SK-N-SH (cell line): Measurements from ENCODE around the gene CFAP92. TPM values are rescaled to one million over a fixed set of nuclear protein-coding genes. Genes with fewer than 3 reads are reported as not detected.

Experiments
- CTCF ChIA-PET: fragments of 300-600, 350-600 bp; formaldehyde crosslinking; extraction: SDS; loops from one replicate; lab custom pipeline; 2021; lab: Yijun Ruan, JAX
- POLR2A ChIA-PET: fragments of 350-600 bp; sonication (Branson Sonifier 250); formaldehyde crosslinking; extraction: SDS; loops from one replicate; lab custom pipeline; 2020; ENCODE audit warnings: antibody characterized with exemption, inconsistent platforms; lab: Yijun Ruan, JAX
- DNase-seq: peaks from one replicate; pipeline ENCODE4 v3.0.0; 2012
- H2AFZ ChIP-seq: fragments of 200-600 bp; sonication (generic); 2 replicates; pipeline ENCODE4 v1.8.1; 2016; ENCODE audit warnings: antibody characterized with exemption, mild to moderate bottlenecking, low read depth
- H3F3A ChIP-seq: fragments of 200-600 bp; sonication (generic); replicated peaks from 2 replicates; pipeline ENCODE3; 2016; ENCODE audit warnings: antibody characterized with exemption, mild to moderate bottlenecking; ENCODE audit not compliant: insufficient read depth
- H3K27ac ChIP-seq, 2 experiments: fragments of 200-500 bp in 1 of 2; fragments of 200-600 bp in 1 of 2; sonication (Bioruptor generic) in 1 of 2; sonication (generic), shearing (Covaris generic) in 1 of 2; 2 replicates each; pipeline versions ENCODE4 v1.5.1 to v1.6.1; 2014 to 2016; ENCODE audit warnings: low read depth in 2 of 2, inconsistent platforms in 1 of 2, low read length in 1 of 2, mild to moderate bottlenecking in 1 of 2, mixed read lengths in 1 of 2
- H3K27me3 ChIP-seq: fragments of 200-600 bp; sonication (generic), shearing (Covaris generic); 2 replicates; pipeline ENCODE4 v1.6.1; 2016; ENCODE audit warnings: mixed run types; ENCODE audit not compliant: insufficient read depth
- H3K36me3 ChIP-seq, 2 experiments: fragments of 200-500 bp in 1 of 2; fragments of 200-600 bp in 1 of 2; sonication (Bioruptor generic) in 1 of 2; sonication (generic) in 1 of 2; replicated peaks in 1 of 2; 2 replicates each; pipeline versions ENCODE3 to v1.5.1; 2014 to 2016; ENCODE audit warnings: low read length in 1 of 2, mild to moderate bottlenecking in 1 of 2; ENCODE audit not compliant: insufficient read depth in 2 of 2, control insufficient read depth in 1 of 2
- H3K4me1 ChIP-seq, 2 experiments: fragments of 200-500 bp in 1 of 2; fragments of 200-600 bp in 1 of 2; sonication (Bioruptor generic) in 1 of 2; sonication (generic), shearing (Covaris generic) in 1 of 2; 2 replicates each; pipeline versions ENCODE4 v1.5.1 to v1.6.1; 2014 to 2016; ENCODE audit warnings: low read depth in 1 of 2, low read length in 1 of 2, mixed run types in 1 of 2; ENCODE audit not compliant: insufficient read depth in 2 of 2, control insufficient read depth in 1 of 2
- H3K4me2 ChIP-seq: fragments of 200-600 bp; sonication (generic), shearing (Covaris generic); 2 replicates; pipeline ENCODE4 v1.6.1; 2017; ENCODE audit warnings: mixed run types
- H3K4me3 ChIP-seq, 2 experiments: fragments of 200-500 bp in 1 of 2; fragments of 200-600 bp in 1 of 2; sonication (Bioruptor generic) in 1 of 2; sonication (generic), shearing (Covaris generic) in 1 of 2; 2 replicates each; pipeline versions ENCODE4 v1.5.1 to v1.8.1; 2014 to 2016; ENCODE audit warnings: low read depth in 2 of 2, inconsistent platforms in 1 of 2, low read length in 1 of 2, mild to moderate bottlenecking in 1 of 2, mixed read lengths in 1 of 2, moderate library complexity in 1 of 2
- H3K79me2 ChIP-seq: fragments of 200-600 bp; sonication (generic); 2 replicates; pipeline ENCODE4 v1.8.1; 2017; ENCODE audit warnings: mild to moderate bottlenecking; ENCODE audit not compliant: insufficient read depth
- H3K9ac ChIP-seq: fragments of 200-600 bp; sonication (generic); 2 replicates; pipeline ENCODE4 v1.6.1; 2017; ENCODE audit warnings: mixed run types
- H3K9me2 ChIP-seq: fragments of 200-600 bp; sonication (generic); 2 replicates; pipeline ENCODE4 v1.6.1; 2017; ENCODE audit warnings: mixed run types
- H3K9me3 ChIP-seq: fragments of 200-600 bp; sonication (generic); 2 replicates; pipeline ENCODE4 v1.6.1; 2017; ENCODE audit warnings: mixed run types, mild to moderate bottlenecking, moderate library complexity
- H4K20me1 ChIP-seq: fragments of 200-600 bp; sonication (generic); 2 replicates; pipeline ENCODE4 v1.6.1; 2017; ENCODE audit warnings: mild to moderate bottlenecking, mixed run types; ENCODE audit not compliant: insufficient read depth
- CHD2 ChIP-seq: fragments of 150-350 bp; IDR thresholded peaks from 2 replicates; pipeline ENCODE4 v1.6.1; 2018; ENCODE audit warnings: low read length; ENCODE audit not compliant: partially characterized antibody
- ELF1 ChIP-seq: IDR thresholded peaks from 2 replicates; pipeline ENCODE4 v1.4.0; 2012
- EP300 ChIP-seq, 2 experiments: IDR thresholded peaks; 2 replicates each; pipeline versions ENCODE4 v1.4.0 to v1.6.1; 2012; ENCODE audit warnings: borderline replicate concordance in 1 of 2, low read depth in 1 of 2, low read length in 1 of 2
- EZH2phosphoT487 ChIP-seq: fragments of 200-600 bp; sonication (generic); IDR thresholded peaks from 2 replicates; pipeline ENCODE4 v1.6.1; 2017; ENCODE audit warnings: low read depth, mixed run types, mild to moderate bottlenecking, antibody characterized with exemption, moderate library complexity, borderline replicate concordance
- FOSL2 ChIP-seq: IDR thresholded peaks from 2 replicates; pipeline ENCODE4 v1.4.0; 2012; ENCODE audit warnings: low read depth, mild to moderate bottlenecking, moderate library complexity, borderline replicate concordance
- FOXJ3 ChIP-seq: sonication (generic); formaldehyde crosslinking; IDR thresholded peaks from 2 replicates; pipeline ENCODE4 v1.5.1; 2020; ENCODE audit warnings: mild to moderate bottlenecking, missing genetic modification reagents
- FOXM1 ChIP-seq: IDR thresholded peaks from 2 replicates; pipeline ENCODE4 v1.4.0; 2012; ENCODE audit warnings: low read depth, mild to moderate bottlenecking
- GABPA ChIP-seq: IDR thresholded peaks from 2 replicates; pipeline ENCODE4 v1.4.0; 2012; ENCODE audit warnings: low read depth, mild to moderate bottlenecking
- GATA2 ChIP-seq: sonication (generic); formaldehyde crosslinking; IDR thresholded peaks from 2 replicates; pipeline ENCODE4 v1.5.0; 2020; ENCODE audit warnings: mild to moderate bottlenecking, missing genetic modification reagents
- IRF3 ChIP-seq: fragments of 150-350 bp; IDR thresholded peaks from 2 replicates; pipeline ENCODE4 v1.6.1; 2016; ENCODE audit warnings: mild to moderate bottlenecking, low read depth, low read length
- JUND ChIP-seq: IDR thresholded peaks from 2 replicates; pipeline ENCODE4 v1.4.0; 2012
- MEF2A ChIP-seq: IDR thresholded peaks from 2 replicates; pipeline ENCODE4 v1.4.0; 2012; ENCODE audit warnings: low read depth, borderline replicate concordance
- MXI1 ChIP-seq: IDR thresholded peaks from 2 replicates; pipeline ENCODE4 v1.6.1; 2012; ENCODE audit warnings: mild to moderate bottlenecking, low read depth, low read length, improper control_type of control experiment
- NRF1 ChIP-seq: IDR thresholded peaks from 2 replicates; pipeline ENCODE4 v1.6.1; 2012; ENCODE audit warnings: low read depth, mild to moderate bottlenecking, low read length
- PBX3 ChIP-seq: IDR thresholded peaks from 2 replicates; pipeline ENCODE4; 2012
- TAF1 ChIP-seq: IDR thresholded peaks from 2 replicates; pipeline ENCODE4 v1.6.1; 2012; ENCODE audit warnings: low read depth, mild to moderate bottlenecking, low read length, moderate library complexity, borderline replicate concordance
- TCF12 ChIP-seq: IDR thresholded peaks from 2 replicates; pipeline ENCODE4 v1.4.0; 2012
- TEAD4 ChIP-seq: IDR thresholded peaks from 2 replicates; pipeline ENCODE4 v1.4.0; 2012; ENCODE audit warnings: mild to moderate bottlenecking, borderline replicate concordance; ENCODE audit not compliant: insufficient read depth
- USF1 ChIP-seq: IDR thresholded peaks from 2 replicates; pipeline ENCODE4 v1.4.0; 2012; ENCODE audit warnings: low read depth, borderline replicate concordance
- YY1 ChIP-seq: IDR thresholded peaks from 2 replicates; pipeline ENCODE4 v1.4.0; 2012; ENCODE audit warnings: low read depth, mild to moderate bottlenecking
- WGBS: methylation state at CpG from one replicate; pipeline ENCODE4 v1.1.6; 2017; ENCODE audit warnings: low lambda C conversion rate; 5-methylcytosine and 5-hydroxymethylcytosine counted together
- polyA plus RNA-seq, 3 experiments: library from polyadenylated mRNA; depleted of rRNA; stranded (reverse); fragments of >200 nt; gene quantifications; 2 replicates each; pipeline ENCODE4 v1.2.3, GENCODE V29; 2012
- TF ChIP-seq, protein P1 (sequence below): fragments of 200-600 bp; sonication (generic); IDR thresholded peaks from 2 replicates; pipeline ENCODE4 v1.6.1; 2017; ENCODE audit warnings: antibody characterized with exemption, mild to moderate bottlenecking, moderate library complexity

Gene CFAP92
- polyA plus RNA-seq, 1 of the 3 experiments (the other 2 are of a cell fraction) = not detected

DNA sequence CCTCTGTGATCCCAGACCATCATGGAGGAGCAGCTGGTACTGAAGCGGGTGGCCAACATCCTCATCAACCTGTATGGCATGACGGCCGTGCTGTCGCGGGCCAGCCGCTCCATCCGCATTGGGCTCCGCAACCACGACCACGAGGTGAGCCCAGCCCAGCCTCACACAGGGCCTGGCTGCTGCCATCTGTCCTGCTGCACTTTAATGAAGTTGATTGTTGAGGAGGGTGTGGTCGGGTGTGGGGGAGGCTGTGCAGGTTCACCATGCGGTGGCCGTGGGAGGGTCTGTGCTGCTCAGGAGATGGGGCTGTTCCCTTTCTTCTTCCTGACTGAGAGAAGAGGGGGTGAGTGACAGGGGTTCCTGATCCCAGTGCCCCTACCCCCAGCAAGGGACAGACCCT, 83.9 kb downstream of the CFAP92 start:
- TF ChIP-seq EP300 (IDR thresholded peaks at IDR 0.05; ENCODE audit: borderline replicate concordance in 1 of 2, low read depth in 1 of 2, low read length in 1 of 2) (no peak), EZH2phosphoT487 (no peak), JUND (no peak), CHD2 (no peak), TAF1 (no peak), PBX3 (no peak), TEAD4 (no peak), FOXJ3 (no peak), ELF1 (no peak), TCF12 (no peak), USF1 (no peak), FOXM1 (no peak), YY1 (no peak), GATA2 (CRISPR knock-in tag) (no peak), NRF1 (no peak)
- TF ChIP-seq, all 33 proteins: peak for 0
- Histone ChIP-seq H3K4me1 (no peaks in the 10 kb centered on the region), H3K9me3 (no peaks in the 10 kb centered on the region), H3K4me3 (no peak overlapping the region), H3K9me2 (no peaks in the 10 kb centered on the region), H3K27me3 (no peaks in the 10 kb centered on the region), H3K79me2 (no peaks in the 10 kb centered on the region), H4K20me1 (no peaks in the 10 kb centered on the region), H3K36me3 (peaks cover 7 to 86% of the 10 kb centered on the region in 2 experiments), H3K4me2 (no peak overlapping the region), H3F3A (no peaks in the 10 kb centered on the region), H2AFZ (no peak overlapping the region), H3K9ac (no peak overlapping the region), H3K27ac (no peak overlapping the region)
- CTCF ChIA-PET = interaction anchor here (1.2 to 1.7 kb wide), 2 partner anchors 292 to 336 kb away, joined by 3 to 5 read pairs; no protein-coding TSS in a partner anchor
- no CpG with 5 or more reads among the region's 13 CpGs for WGBS
- DNase-seq = no peak
- POLR2A ChIA-PET = no interaction called here

GRCh38 chr3:128908951-128909350, 84.9 kb downstream of the CFAP92 start:
- Histone ChIP-seq H3K36me3 (peaks cover 13 to 84% of the 10 kb centered on the region in 2 experiments), H3K9me3 (no peaks in the 10 kb centered on the region)

More at GRCh38 chr3:128908951-128909350, 84.9 kb downstream of the CFAP92 start:
- no peak overlapping the region for H3K9ac ChIP-seq
- H3K9me2 ChIP-seq = no peaks in the 10 kb centered on the region
- no peaks in the 10 kb centered on the region for H3K27me3 ChIP-seq
- no peak for TF ChIP-seq MEF2A
- no peak for TF ChIP-seq NRF1
- TF ChIP-seq, protein P1, sequence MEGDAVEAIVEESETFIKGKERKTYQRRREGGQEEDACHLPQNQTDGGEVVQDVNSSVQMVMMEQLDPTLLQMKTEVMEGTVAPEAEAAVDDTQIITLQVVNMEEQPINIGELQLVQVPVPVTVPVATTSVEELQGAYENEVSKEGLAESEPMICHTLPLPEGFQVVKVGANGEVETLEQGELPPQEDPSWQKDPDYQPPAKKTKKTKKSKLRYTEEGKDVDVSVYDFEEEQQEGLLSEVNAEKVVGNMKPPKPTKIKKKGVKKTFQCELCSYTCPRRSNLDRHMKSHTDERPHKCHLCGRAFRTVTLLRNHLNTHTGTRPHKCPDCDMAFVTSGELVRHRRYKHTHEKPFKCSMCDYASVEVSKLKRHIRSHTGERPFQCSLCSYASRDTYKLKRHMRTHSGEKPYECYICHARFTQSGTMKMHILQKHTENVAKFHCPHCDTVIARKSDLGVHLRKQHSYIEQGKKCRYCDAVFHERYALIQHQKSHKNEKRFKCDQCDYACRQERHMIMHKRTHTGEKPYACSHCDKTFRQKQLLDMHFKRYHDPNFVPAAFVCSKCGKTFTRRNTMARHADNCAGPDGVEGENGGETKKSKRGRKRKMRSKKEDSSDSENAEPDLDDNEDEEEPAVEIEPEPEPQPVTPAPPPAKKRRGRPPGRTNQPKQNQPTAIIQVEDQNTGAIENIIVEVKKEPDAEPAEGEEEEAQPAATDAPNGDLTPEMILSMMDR = no peak
- TF ChIP-seq CHD2 = no peak
- TF ChIP-seq USF1 = no peak
- no peak for TF ChIP-seq GABPA
- no peak for TF ChIP-seq MXI1
- no peak for TF ChIP-seq FOSL2
- no peak for TF ChIP-seq IRF3
- TF ChIP-seq, all 33 proteins: peak for 0
- H3F3A ChIP-seq = no peaks in the 10 kb centered on the region
- POLR2A ChIA-PET = no interaction called here
- H3K27ac ChIP-seq = no peak overlapping the region
- DNase-seq = no peak
- CTCF ChIA-PET = interaction anchor here (0.9 to 1.2 kb wide), 3 partner anchors 228 to 337 kb away, joined by 3 to 5 read pairs (median 4); no protein-coding TSS in a partner anchor
- no peak overlapping the region for H3K4me2 ChIP-seq
- no peaks in the 10 kb centered on the region for H4K20me1 ChIP-seq
- H3K4me3 ChIP-seq = no peak overlapping the region
- no peaks in the 10 kb centered on the region for H3K79me2 ChIP-seq
- WGBS = 80% methylated on average over 1 of the region's 6 CpGs
- no peaks in the 10 kb centered on the region for H3K4me1 ChIP-seq
- H2AFZ ChIP-seq = no peak overlapping the region
